Epithelial cell of umbilical artery (primary cell): ENCODE measurements around the gene GRM2. TPM values are rescaled to one million over a fixed set of nuclear protein-coding genes. Genes with fewer than 3 reads are reported as not detected.

Experiments
- total RNA-seq: library from RNA; depleted of rRNA; stranded (reverse); fragments of >200 nt; gene quantifications from 2 replicates; pipeline ENCODE4 v1.2.3, GENCODE V29; 2014

Gene GRM2
- not detected in 2 replicates for total RNA-seq

GRCh38 chr3:51706788-51707731, at the start of gene GRM2:
Gene GRM2 (plus strand): TSS chr3:51707068. CDS start chr3:51708984, 1,916 bp downstream.

DNA sequence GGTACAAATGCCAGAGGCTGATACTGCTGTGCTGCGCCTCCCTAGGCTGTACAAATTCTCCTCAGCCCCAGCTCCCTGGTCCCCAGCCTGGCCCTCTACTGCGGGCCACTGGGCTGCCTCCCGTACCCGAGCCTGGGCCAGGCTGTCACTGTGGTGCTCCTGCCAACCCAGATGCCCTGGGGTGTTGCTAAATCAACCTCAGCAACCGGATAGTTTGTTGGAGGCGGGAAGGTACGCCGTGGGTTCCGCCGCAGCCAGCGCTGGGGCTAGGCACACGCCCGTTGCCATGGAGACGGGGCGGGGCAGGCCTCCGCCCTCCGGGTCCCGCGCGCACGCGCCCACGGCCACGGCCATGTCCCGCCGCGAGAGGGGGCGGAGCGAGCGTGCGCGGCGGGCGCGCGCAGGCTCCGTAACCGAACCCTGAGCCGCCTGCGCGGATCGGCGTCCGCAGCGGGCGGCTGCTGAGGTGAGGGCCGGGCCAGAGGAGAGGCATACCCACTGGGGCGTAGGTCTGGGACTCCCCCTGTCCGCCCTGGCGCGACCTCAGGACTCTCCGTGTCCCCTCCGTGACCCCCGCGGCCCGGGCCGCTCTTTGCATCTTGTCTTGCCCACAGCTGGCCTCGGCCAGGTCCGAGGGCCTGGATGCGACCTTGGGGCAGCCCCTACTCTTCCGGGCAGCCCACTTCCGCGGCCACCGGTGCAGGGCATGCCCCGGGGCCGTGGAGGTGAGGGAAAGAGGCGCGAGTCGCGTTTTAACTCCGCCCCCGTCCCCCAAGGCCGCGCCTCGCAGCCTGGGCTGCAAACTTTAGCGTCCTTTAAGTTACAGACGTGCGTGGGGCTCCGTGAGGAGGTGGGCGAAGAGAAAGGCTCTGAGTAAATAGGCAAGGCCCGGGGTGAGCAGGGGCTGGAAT, 35.8 kb upstream of the GRM2 start, which contains the start of gene TEX264:
TSS of gene TEX264 (plus strand) at position 430 of the 911 bp plus-strand sequence. CDS start 3,053 bp downstream, outside the sequence.

Other genes starting within 250 kb of the GRM2 start
- gene DCAF1, start 207.1 kb upstream of the GRM2 start, total RNA-seq: 14.3 and 18.2 TPM in 2 replicates
- gene RAD54L2, start 168.3 kb upstream of the GRM2 start, total RNA-seq: 15.3 and 19.1 TPM in 2 replicates
- 34.8 and 43.0 TPM in 2 replicates for gene TEX264, start 35.8 kb upstream of the GRM2 start, total RNA-seq
- not detected in 2 replicates for gene IQCF6, start 72.2 kb downstream of the GRM2 start, total RNA-seq
- gene IQCF2, start 154.5 kb downstream of the GRM2 start, total RNA-seq: not detected in 2 replicates
- gene IQCF5, start 168.5 kb downstream of the GRM2 start, total RNA-seq: not detected in 2 replicates
- gene IQCF1, start 196.3 kb downstream of the GRM2 start, total RNA-seq: not detected in 2 replicates
- 35.4 and 48.5 TPM in 2 replicates for gene RRP9, start 234.8 kb downstream of the GRM2 start, total RNA-seq
- gene PARP3, start 235.3 kb downstream of the GRM2 start, total RNA-seq: 7.1 and 7.8 TPM in 2 replicates
- under 0.01 TPM in 1 of 2 replicates, not detected in the other for gene GPR62, start 248.3 kb downstream of the GRM2 start, total RNA-seq